AG04449 (cell line): Measurements from ENCODE around the gene DIO2.

Experiments used
- CTCF ChIA-PET: fragments of 350-600 bp; formaldehyde crosslinking; extraction: SDS; loops from one replicate; lab custom pipeline; 2021; ENCODE audit warnings: antibody characterized with exemption; lab: Yijun Ruan, JAX
- POLR2A ChIA-PET: fragments of 400-600, 350-600 bp; formaldehyde crosslinking; extraction: SDS; loops from one replicate; lab custom pipeline; 2020; ENCODE audit warnings: antibody characterized with exemption, inconsistent platforms; lab: Yijun Ruan, JAX
- DNase-seq: peaks from one replicate; pipeline ENCODE4 v3.0.0-alpha.2; 2010; ENCODE audit warnings: low read depth, low spot score
- H3K4me3 ChIP-seq: 2 replicates; pipeline ENCODE4 v1.5.1; 2011; ENCODE audit warnings: low read depth, mild to moderate bottlenecking, control low read depth, low read length
- CTCF ChIP-seq: IDR thresholded peaks from one replicate; pipeline ENCODE4 v1.5.1; 2011; ENCODE audit warnings: mild to moderate bottlenecking, moderate library complexity, low read length, control low read depth, inconsistent platforms; ENCODE audit not compliant: insufficient read depth; ENCODE audit errors: missing control alignments

The DIO2 gene

GRCh38 chr14:80211153-80212022 is at the start of gene DIO2:
TSS of gene DIO2 (minus strand) at chr14:80211504. CDS start at chr14:80211472, 32 bp downstream.
- H3K4me3 ChIP-seq, result peak within 1 kb of the TSS; percentile 33
- CTCF ChIA-PET, result interaction anchor here (1.6 kb wide), 1 partner anchor 155 kb away, joined by 4 read pairs; no protein-coding TSS in a partner anchor
- no peak for TF ChIP-seq CTCF

GRCh38 chr14:80260645-80261044 is 49.3 kb upstream of the DIO2 start:
- no peak for TF ChIP-seq CTCF
- no peak overlapping the region for H3K4me3 ChIP-seq
- no peak for DNase-seq
- CTCF ChIA-PET, result no interaction called here
- POLR2A ChIA-PET, result no interaction called here

More at GRCh38 chr14:80211153-80212022, at the start of gene DIO2:
- no peak for DNase-seq
- POLR2A ChIA-PET, result interaction anchor here (0.6 kb wide), 1 partner anchor 90 kb away, joined by 3 read pairs; no protein-coding TSS in a partner anchor

GRCh38 chr14:80239631-80240030 is 28.3 kb upstream of the DIO2 start:
- no peak overlapping the region for H3K4me3 ChIP-seq
- ChIA-PET CTCF (no interaction called here), POLR2A (interaction anchor here (0.6 kb wide), 1 partner anchor 735 kb away, joined by 3 read pairs; no protein-coding TSS in a partner anchor)
- TF ChIP-seq CTCF, result no peak
- DNase-seq, result no peak

- no peak for DNase-seq
- CTCF ChIA-PET, result no interaction called here
- no peak for TF ChIP-seq CTCF
Measured at GRCh38 chr14:80237143-80237542, 25.8 kb upstream of the DIO2 start.

GRCh38 chr14:80233470-80234089 is 22.3 kb upstream of the DIO2 start:
- ChIA-PET CTCF (no interaction called here), POLR2A (no interaction called here)
- no peak for DNase-seq
- H3K4me3 ChIP-seq, result no peak overlapping the region
- no peak for TF ChIP-seq CTCF

More at GRCh38 chr14:80237143-80237542, 25.8 kb upstream of the DIO2 start:
- POLR2A ChIA-PET, result no interaction called here
- no peak overlapping the region for H3K4me3 ChIP-seq

GRCh38 chr14:80231702-80232101 is 20.4 kb upstream of the DIO2 start:
- ChIA-PET CTCF (no interaction called here), POLR2A (no interaction called here)
- no peak overlapping the region for H3K4me3 ChIP-seq
- DNase-seq, result no peak
- no peak for TF ChIP-seq CTCF
